ENCODE measurements around the gene BCL2A1.
"Not testable (repeated sequence)": the region's sequence is repeated elsewhere in the genome, so short reads cannot be mapped to it uniquely, and the experiment has no call there.

DNA sequence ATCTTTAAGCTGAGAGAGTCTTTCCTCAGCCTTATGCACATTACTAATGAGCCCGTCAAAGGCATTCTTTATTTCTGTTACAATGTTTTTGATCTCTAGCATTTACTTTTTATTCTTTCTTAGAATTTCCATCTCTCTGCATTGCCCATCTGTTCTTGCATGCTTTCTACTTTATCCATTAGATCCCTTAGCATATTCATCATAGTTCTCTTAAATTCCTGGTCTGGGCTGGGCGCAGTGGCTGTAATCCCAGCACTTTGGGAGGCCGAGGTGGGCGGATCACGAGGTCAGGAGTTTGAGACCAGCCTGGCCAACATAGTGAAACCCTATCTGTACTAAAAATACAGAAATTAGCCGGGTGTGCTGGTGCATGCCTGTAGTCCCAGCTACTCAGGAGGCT, 49.2 kb upstream of the BCL2A1 start:
- TF ChIP-seq, protein P1, sequence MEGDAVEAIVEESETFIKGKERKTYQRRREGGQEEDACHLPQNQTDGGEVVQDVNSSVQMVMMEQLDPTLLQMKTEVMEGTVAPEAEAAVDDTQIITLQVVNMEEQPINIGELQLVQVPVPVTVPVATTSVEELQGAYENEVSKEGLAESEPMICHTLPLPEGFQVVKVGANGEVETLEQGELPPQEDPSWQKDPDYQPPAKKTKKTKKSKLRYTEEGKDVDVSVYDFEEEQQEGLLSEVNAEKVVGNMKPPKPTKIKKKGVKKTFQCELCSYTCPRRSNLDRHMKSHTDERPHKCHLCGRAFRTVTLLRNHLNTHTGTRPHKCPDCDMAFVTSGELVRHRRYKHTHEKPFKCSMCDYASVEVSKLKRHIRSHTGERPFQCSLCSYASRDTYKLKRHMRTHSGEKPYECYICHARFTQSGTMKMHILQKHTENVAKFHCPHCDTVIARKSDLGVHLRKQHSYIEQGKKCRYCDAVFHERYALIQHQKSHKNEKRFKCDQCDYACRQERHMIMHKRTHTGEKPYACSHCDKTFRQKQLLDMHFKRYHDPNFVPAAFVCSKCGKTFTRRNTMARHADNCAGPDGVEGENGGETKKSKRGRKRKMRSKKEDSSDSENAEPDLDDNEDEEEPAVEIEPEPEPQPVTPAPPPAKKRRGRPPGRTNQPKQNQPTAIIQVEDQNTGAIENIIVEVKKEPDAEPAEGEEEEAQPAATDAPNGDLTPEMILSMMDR (IDR thresholded peaks at IDR 0.05) = not testable (repeated sequence)
- TF ChIP-seq POLR2A (IDR thresholded peaks at IDR 0.05) = not testable (repeated sequence)

All from vagina (tissue), 2 donors.